ENCODE results near the gene SNAI1.
"Not testable (repeated sequence)": the region's sequence is repeated elsewhere in the genome, so short reads cannot be mapped to it uniquely, and the experiment has no call there.

DNA sequence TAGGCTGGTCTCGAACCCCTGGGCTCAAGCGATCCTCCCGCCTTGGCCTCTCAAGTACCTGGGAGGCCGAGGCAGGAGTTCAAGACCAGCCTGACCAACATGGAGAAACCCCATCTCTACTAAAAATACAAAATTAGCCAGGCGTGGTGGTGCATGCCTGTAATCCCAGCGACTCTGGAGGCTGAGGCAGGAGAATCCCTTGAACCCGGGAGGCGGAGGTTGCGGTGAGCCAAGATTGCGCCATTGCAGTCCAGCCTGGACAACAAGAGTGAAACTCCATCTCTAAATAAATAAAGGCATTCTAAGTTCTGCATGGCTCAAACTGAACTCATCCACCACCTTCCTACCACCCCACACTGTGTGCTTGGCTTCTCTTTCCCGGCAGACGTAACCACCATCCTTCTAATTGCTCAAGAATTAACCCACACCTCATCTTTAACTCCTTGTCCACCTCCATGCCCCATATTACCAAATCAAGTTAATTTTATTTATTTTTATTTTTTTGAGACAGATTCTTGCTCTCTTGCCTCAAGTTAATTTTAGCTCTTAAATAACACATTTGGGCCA is 26.9 kb upstream of the SNAI1 start:
- TF ChIP-seq, protein P1, sequence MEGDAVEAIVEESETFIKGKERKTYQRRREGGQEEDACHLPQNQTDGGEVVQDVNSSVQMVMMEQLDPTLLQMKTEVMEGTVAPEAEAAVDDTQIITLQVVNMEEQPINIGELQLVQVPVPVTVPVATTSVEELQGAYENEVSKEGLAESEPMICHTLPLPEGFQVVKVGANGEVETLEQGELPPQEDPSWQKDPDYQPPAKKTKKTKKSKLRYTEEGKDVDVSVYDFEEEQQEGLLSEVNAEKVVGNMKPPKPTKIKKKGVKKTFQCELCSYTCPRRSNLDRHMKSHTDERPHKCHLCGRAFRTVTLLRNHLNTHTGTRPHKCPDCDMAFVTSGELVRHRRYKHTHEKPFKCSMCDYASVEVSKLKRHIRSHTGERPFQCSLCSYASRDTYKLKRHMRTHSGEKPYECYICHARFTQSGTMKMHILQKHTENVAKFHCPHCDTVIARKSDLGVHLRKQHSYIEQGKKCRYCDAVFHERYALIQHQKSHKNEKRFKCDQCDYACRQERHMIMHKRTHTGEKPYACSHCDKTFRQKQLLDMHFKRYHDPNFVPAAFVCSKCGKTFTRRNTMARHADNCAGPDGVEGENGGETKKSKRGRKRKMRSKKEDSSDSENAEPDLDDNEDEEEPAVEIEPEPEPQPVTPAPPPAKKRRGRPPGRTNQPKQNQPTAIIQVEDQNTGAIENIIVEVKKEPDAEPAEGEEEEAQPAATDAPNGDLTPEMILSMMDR (IDR thresholded peaks at IDR 0.05): not testable (repeated sequence)
- not testable (repeated sequence) for TF ChIP-seq POLR2A (IDR thresholded peaks at IDR 0.05)
